ENCODE results near the gene ZNF729. TPM values are rescaled to one million over a fixed set of nuclear protein-coding genes. Genes with fewer than 3 reads are reported as not detected.
"Not testable (repeated sequence)": the region's sequence is repeated elsewhere in the genome, so short reads cannot be mapped to it uniquely, and the experiment has no call there.

The ZNF729 gene
- under 1 TPM in 1 of 8 experiments, not detected in 7; 0.09 TPM for total RNA-seq

DNA sequence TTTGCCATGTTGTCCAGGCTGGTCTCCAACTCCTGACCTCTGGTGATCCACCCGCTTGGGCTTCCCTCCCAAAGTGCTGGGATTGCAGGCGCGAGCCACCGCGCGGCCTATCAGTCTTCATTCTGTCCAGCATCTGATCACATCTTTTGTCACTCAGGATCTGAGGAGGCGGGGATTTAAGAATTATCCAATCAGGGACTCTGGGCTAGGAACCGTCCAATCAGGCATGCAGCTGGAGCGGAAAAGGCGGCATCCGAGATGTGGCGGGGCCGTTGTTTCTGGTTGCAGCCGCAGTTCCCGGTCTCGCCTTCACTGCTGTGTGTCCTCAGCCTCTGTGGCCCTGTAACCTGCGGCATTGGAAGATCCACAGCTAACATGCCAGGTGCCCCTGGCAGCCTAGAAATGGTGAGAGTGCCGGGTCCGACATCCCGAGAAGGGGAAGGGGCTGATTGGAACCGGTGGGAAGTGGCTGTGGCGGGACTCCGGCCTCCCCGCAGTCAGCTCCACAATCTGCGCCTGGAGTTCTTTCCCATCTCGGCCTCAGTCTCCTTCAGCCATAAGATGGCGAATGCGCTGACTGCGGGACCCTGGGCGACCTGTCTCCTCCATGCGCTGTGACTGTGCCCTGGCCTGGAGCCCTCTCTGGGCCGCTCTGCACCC is at the start of gene ZNF729:
TSS of gene ZNF729 (plus strand) at position 291 of the 660 bp plus-strand sequence. CDS start at position 376, 85 bp downstream.
- no peak for ATAC-seq (replicated peaks in 6 of 8)
- Histone ChIP-seq H3K27ac (no peak within 1 kb of the TSS), H3K4me3 (no peak within 1 kb of the TSS), H3K4me1 (replicated peaks in 1 of 2) (no peaks in the 10 kb centered on the region)
- 0 to 76% (median 14%) methylated on average over 1 to 8 of the region's 32 CpGs; no CpG with 5 or more reads in 4 of the 10 experiments for WGBS, 10 experiments
- in situ Hi-C loops (cut with MboI; ENCODE audit: low pct_unique_long_range_greater_than_20kb in 2 of 9, low sequenced_read_pairs in 9 of 9, unreplicated experiment in 9 of 9), result no loop called here

DNA sequence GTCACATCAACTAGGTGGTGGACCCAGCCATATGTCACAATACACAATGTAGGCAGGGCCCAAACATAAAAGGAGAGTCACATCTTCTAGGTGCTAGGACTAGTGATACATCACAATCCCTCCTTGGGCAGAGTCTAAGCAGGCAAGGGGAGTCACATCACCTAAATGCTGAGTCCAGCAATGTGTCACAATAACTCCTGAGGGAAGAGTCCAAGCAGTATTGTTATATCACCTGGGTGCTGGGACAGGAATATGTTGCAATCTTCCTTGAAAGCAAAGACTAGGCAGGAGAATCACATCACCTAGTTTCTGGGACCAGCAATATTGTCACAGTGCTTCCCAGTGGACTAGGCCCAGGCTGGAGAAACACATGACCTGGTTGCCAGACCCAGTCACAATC is 29.4 kb upstream of the ZNF729 start:
- H3K4me1 ChIP-seq (replicated peaks in 1 of 2), result no peaks in the 10 kb centered on the region
- no peak overlapping the region for H3K27ac ChIP-seq
- in situ Hi-C loops (cut with MboI; ENCODE audit: low pct_unique_long_range_greater_than_20kb in 2 of 9, low sequenced_read_pairs in 9 of 9, unreplicated experiment in 9 of 9), result no loop called here
- no peak overlapping the region for H3K4me3 ChIP-seq
- ATAC-seq (replicated peaks in 6 of 8), result no peak

DNA sequence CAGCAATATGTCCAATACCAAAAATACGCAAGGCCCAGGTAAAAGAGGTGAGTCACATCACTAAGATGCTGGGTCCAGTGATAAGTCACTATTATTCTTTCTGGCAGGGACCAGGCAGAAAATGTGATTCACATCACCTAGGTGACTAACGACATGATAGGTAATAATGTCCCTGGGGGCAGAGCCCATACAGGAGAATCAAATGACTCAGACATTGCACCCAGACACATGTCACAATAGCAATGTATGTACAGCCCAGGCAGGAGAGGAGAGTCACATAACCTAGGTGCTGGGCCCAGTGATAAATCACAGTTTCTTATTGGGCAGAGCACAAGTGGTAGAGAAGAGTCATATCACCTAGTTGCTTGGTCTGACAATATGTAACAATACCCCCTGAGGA is 28.9 kb upstream of the ZNF729 start:
- 0 to 48% (median 34%) methylated on average over 1 to 2 of the region's 2 CpGs; no CpG with 5 or more reads in 6 of the 10 experiments for WGBS, 10 experiments

DNA sequence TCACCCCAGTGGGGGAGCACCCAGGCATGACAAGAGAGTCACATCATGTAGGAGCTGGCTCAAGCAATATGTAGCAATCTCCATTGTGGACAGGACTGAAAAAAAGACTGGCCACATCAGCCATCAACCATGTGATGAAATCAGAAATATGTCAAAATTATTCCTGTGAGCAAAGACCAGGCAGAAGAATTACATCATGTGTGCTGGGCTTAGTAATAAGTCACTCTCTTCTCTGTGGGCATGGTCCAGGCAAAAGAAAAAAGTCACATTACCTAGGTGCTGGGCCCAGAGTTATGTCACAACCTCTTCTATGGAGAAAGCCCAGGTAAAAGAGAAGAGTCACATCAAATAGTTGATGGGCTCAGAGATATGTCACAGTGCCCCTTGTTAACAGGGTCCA is 28.3 kb upstream of the ZNF729 start:
- no peak for ATAC-seq (replicated peaks in 6 of 8)
- H3K4me3 ChIP-seq, result no peak overlapping the region
- in situ Hi-C loops (cut with MboI; ENCODE audit: low pct_unique_long_range_greater_than_20kb in 2 of 9, low sequenced_read_pairs in 9 of 9, unreplicated experiment in 9 of 9), result no loop called here
- no peak overlapping the region for H3K27ac ChIP-seq
- H3K4me1 ChIP-seq (replicated peaks in 1 of 2), result no peaks in the 10 kb centered on the region

More for the DNA sequence above, 28.9 kb upstream of the ZNF729 start:
- Histone ChIP-seq H3K27ac (no peak overlapping the region), H3K4me3 (no peak overlapping the region), H3K4me1 (replicated peaks in 1 of 2) (no peaks in the 10 kb centered on the region)
- in situ Hi-C loops (cut with MboI; ENCODE audit: low pct_unique_long_range_greater_than_20kb in 2 of 9, low sequenced_read_pairs in 9 of 9, unreplicated experiment in 9 of 9), result no loop called here
- ATAC-seq (replicated peaks in 6 of 8), result no peak

DNA sequence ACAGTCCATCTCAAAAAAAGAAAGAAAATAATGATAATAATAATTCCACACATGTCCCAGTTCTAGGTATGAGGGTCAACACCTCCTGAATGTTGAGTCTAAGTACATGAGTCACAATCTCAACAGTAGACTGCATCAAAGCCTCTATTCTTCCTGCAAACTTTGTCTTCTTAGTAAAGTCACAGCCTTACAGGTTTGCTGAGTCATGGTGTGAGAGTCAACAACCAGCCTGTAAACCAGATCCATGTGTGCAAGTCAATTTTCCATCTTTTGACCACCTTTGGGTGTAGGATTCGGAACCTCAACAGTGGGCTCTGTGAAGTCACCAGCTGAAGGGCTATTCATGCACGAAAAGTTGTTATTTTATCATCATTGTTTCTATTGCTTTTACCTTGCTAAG is 25.7 kb upstream of the ZNF729 start:
- no peak overlapping the region for H3K27ac ChIP-seq
- no peaks in the 10 kb centered on the region for H3K4me1 ChIP-seq (replicated peaks in 1 of 2)
- WGBS, 10 experiments, result 7 to 42% (median 28%) methylated on average over 2 of the region's 2 CpGs; no CpG with 5 or more reads in 3 of the 10 experiments
- in situ Hi-C loops (cut with MboI; ENCODE audit: low pct_unique_long_range_greater_than_20kb in 2 of 9, low sequenced_read_pairs in 9 of 9, unreplicated experiment in 9 of 9), result no loop called here
- H3K4me3 ChIP-seq, result no peak overlapping the region
- no peak for ATAC-seq (replicated peaks in 6 of 8)

DNA sequence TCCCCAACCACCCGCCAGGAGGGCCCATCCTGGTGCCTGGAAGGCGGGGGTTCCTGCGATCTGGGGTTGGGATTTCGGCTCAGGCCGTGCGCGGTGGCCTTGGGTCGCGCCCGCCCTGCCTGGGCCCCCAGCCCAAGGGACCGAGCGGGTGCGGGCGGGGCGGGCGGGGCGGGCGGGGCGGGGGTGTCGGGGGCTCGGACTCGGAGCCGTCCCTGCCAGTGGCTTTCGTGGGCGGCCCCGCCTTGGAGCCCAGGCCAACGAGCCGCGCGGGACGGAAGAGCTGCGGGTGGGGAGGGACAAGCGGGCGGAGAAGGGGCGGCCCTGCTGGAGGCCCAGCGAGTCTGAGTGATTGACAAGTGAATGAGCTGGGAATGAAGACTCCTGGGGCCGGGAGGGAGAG is 24.6 kb upstream of the ZNF729 start:
- in situ Hi-C loops (cut with MboI; ENCODE audit: low pct_unique_long_range_greater_than_20kb in 2 of 9, low sequenced_read_pairs in 9 of 9, unreplicated experiment in 9 of 9), result no loop called here
- H3K4me1 ChIP-seq (replicated peaks in 1 of 2), result no peaks in the 10 kb centered on the region
- no peak for ATAC-seq (replicated peaks in 6 of 8)
- WGBS, 10 experiments, result 0 to 100% (median 29%) methylated on average over 1 to 7 of the region's 37 CpGs; no CpG with 5 or more reads in 7 of the 10 experiments
- H3K4me3 ChIP-seq, result no peak overlapping the region
- no peak overlapping the region for H3K27ac ChIP-seq

DNA sequence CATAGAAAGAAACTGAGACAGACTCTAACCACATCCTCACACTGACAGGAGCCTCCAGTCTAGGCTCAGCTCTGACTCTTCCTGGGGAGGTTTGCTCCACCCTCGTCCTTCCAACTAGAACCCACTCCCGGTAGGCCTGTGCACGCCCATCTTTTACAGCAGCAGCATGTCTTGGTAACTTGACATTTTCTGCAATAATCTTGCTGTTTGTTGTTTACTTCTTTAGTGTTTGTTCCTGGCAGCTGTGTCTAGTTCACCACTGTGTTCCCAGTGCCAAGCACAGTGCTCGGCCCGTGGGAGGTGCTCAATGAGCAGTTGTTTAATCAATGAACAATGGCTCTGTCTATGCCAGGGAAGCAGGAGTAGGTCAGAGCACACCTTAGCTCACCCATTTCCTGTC is 23.1 kb upstream of the ZNF729 start:
- WGBS, 10 experiments, result 40 to 100% (median 55%) methylated on average over 1 to 5 of the region's 5 CpGs; no CpG with 5 or more reads in 5 of the 10 experiments
- ATAC-seq (replicated peaks in 6 of 8), result no peak
- in situ Hi-C loops (cut with MboI; ENCODE audit: low pct_unique_long_range_greater_than_20kb in 2 of 9, low sequenced_read_pairs in 9 of 9, unreplicated experiment in 9 of 9), result no loop called here
- no peak overlapping the region for H3K27ac ChIP-seq
- H3K4me1 ChIP-seq (replicated peaks in 1 of 2), result no peaks in the 10 kb centered on the region
- no peak overlapping the region for H3K4me3 ChIP-seq

DNA sequence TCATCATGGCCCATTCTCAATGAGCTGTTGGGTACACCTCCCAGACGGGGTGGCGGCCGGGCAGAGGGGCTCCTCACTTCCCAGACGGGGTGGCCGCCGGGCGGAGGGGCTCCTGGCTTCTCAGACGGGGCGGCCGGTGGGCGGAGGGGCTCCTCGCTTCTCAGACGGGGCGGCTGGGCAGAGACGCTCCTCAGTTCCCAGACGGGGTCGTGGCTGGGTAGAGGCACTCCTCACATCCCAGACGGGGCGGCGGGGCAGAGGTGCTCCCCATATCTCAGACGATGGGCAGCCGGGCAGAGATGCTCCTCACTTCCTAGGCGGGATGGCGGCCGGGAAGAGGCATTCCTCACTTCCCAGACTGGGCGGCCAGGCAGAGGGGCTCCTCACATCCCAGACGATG is 35.3 kb downstream of the ZNF729 start:
- in situ Hi-C loops (cut with MboI; ENCODE audit: low pct_unique_long_range_greater_than_20kb in 2 of 9, low sequenced_read_pairs in 9 of 9, unreplicated experiment in 9 of 9); ATAC-seq (replicated peaks in 6 of 8); H3K4me3 ChIP-seq; H3K27ac ChIP-seq; H3K4me1 ChIP-seq (replicated peaks in 1 of 2): not testable (repeated sequence)
- 40% methylated on average over 2 of the region's 27 CpGs; no CpG with 5 or more reads in 9 of the 10 experiments for WGBS, 10 experiments

DNA sequence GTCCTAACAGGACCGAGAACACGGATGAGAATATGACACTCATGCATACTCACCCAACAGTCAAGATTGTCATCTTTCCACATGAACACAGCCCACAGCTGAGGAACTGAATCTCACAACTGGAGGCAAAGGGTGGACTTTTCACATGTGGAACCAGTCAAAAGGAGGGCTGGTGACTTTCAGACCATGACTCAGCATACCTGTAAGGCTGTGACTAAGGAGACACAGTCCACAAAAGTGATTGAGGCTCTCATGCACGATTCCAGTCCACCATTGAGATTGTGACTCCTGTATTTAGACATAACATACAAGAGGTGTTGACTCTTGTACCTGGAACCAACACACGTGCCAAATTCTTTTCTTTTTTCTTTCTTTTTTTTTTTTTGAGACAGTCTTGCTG is 40.0 kb downstream of the ZNF729 start:
- Histone ChIP-seq H3K27ac (no peak overlapping the region), H3K4me3 (no peak overlapping the region), H3K4me1 (replicated peaks in 1 of 2) (no peaks in the 10 kb centered on the region)
- WGBS, 10 experiments, result 0 to 80% (median 27%) methylated on average over 1 to 3 of the region's 4 CpGs; no CpG with 5 or more reads in 2 of the 10 experiments
- in situ Hi-C loops (cut with MboI; ENCODE audit: low pct_unique_long_range_greater_than_20kb in 2 of 9, low sequenced_read_pairs in 9 of 9, unreplicated experiment in 9 of 9), result no loop called here
- ATAC-seq (replicated peaks in 6 of 8), result no peak

DNA sequence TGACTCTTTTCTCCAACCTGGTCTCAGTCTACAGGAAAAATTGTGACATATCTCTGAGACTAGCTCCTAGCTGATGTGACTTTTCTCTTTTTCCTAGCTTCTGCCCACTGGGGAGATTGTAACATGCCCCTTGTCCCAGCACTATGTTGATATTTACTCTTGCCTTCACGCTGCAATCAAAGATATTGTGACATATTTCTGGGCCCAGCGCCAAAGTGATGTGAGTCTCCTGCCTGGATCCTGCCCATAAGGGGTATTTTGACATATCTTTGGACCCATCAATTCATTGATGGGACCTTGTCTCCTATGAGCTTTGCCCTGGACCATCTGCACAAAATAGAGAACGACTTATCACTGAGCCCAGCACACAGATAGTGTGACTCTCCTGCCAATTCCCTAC is 41.1 kb downstream of the ZNF729 start:
- no peak overlapping the region for H3K27ac ChIP-seq
- 0 to 61% (median 9%) methylated on average over 1 to 3 of the region's 3 CpGs; no CpG with 5 or more reads in 4 of the 10 experiments for WGBS, 10 experiments
- no peak overlapping the region for H3K4me3 ChIP-seq
- in situ Hi-C loops (cut with MboI; ENCODE audit: low pct_unique_long_range_greater_than_20kb in 2 of 9, low sequenced_read_pairs in 9 of 9, unreplicated experiment in 9 of 9), result no loop called here
- ATAC-seq (replicated peaks in 6 of 8), result no peak
- H3K4me1 ChIP-seq (replicated peaks in 1 of 2), result no peaks in the 10 kb centered on the region

DNA sequence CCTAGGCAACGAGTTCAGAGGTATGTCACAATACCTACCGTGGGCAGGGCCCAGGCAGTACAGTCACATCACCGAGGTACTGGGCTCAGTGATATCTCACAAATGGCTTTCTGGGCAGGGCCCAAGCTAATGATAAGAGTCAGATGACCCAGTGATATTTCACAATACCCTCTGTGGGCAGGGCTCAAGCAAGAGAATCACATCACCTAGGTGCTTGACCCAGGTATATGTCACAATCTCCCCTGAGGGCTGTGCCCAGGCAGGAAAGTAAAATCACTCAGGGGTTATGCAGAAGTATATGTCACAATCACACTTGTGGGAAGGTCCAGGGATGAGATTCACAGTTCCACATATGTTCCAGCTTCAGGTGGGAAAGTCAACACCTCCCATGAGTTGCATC is 45.3 kb downstream of the ZNF729 start:
- 10 to 47% (median 20%) methylated on average over 1 to 3 of the region's 3 CpGs; no CpG with 5 or more reads in 5 of the 10 experiments for WGBS, 10 experiments
- H3K27ac ChIP-seq, result no peak overlapping the region
- no peak overlapping the region for H3K4me3 ChIP-seq
- in situ Hi-C loops (cut with MboI; ENCODE audit: low pct_unique_long_range_greater_than_20kb in 2 of 9, low sequenced_read_pairs in 9 of 9, unreplicated experiment in 9 of 9), result no loop called here
- ATAC-seq (replicated peaks in 6 of 8), result no peak
- H3K4me1 ChIP-seq (replicated peaks in 1 of 2), result no peaks in the 10 kb centered on the region

DNA sequence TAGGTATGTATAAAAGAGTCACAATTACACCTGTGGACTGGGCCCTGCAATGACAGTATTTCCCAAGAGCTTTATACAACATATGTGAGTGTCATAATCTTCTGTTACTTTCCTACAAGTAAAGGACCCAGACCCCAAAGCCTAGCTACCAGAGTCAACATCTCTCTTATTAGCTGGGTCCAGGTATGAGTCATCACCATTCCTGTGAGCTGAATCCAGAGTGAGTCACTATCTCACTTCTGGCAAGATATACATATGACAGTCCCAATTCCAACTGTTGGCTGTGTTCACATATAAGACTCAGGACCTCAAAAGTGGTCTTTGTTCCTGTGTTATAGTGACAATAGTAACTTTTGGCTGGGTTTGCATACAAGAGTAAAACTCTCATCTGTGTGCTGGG is 46.7 kb downstream of the ZNF729 start:
- Histone ChIP-seq H3K4me1 (replicated peaks in 1 of 2) (no peaks in the 10 kb centered on the region), H3K4me3 (no peak overlapping the region), H3K27ac (no peak overlapping the region)
- in situ Hi-C loops (cut with MboI; ENCODE audit: low pct_unique_long_range_greater_than_20kb in 2 of 9, low sequenced_read_pairs in 9 of 9, unreplicated experiment in 9 of 9), result no loop called here
- no peak for ATAC-seq (replicated peaks in 6 of 8)

DNA sequence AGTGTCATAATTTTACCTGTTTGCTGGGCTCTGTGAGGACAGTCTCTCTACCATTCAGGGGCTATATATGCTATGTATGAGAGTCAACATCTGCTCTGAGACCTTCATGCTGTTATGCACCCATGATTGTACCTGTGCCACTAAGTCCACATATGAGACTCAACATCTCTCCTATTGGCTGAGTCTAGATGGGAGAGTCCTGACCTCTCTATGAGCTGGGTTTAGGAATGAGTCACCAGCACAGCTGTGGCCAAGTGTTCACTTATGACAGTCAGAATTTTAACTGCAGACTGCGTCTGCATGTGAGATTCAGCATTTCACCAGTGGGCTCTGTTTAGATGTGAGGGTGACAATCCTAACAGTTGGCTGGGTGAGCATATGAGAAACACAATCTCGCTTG is 49.5 kb downstream of the ZNF729 start:
- no peak overlapping the region for H3K27ac ChIP-seq
- WGBS, 10 experiments, result 13 to 60% (median 29%) methylated on average over 1 to 2 of the region's 2 CpGs; no CpG with 5 or more reads in 5 of the 10 experiments
- in situ Hi-C loops (cut with MboI; ENCODE audit: low pct_unique_long_range_greater_than_20kb in 2 of 9, low sequenced_read_pairs in 9 of 9, unreplicated experiment in 9 of 9), result no loop called here

DNA sequence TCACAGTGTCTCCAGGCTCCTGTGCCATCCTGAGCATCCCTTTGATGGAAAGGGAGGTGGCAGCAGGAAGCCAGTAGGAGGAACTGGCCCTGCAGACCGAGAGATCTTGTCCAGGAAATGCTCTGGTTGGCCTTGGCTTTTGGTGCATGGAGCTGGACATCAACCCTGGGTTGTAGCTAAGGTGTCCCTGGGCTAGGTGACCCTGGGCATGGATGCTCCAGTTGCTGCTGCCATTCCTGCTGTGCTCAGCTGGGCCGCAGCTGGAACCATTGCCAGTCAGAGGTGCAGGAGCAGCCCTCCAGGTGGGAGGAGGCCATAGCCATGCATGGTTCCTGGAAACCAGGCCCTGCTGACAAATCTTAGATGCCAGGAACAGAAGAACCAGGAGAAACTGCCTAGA is 68.4 kb downstream of the ZNF729 start:
- no peak overlapping the region for H3K4me3 ChIP-seq
- no peak overlapping the region for H3K27ac ChIP-seq
- in situ Hi-C loops (cut with MboI; ENCODE audit: low pct_unique_long_range_greater_than_20kb in 2 of 9, low sequenced_read_pairs in 9 of 9, unreplicated experiment in 9 of 9), result no loop called here
- H3K4me1 ChIP-seq (replicated peaks in 1 of 2), result no peaks in the 10 kb centered on the region
- 20% methylated on average over 1 of the region's 2 CpGs; no CpG with 5 or more reads in 8 of the 10 experiments for WGBS, 10 experiments
- ATAC-seq (replicated peaks in 6 of 8), result no peak

More for the DNA sequence above, 49.5 kb downstream of the ZNF729 start:
- H3K4me1 ChIP-seq (replicated peaks in 1 of 2), result no peaks in the 10 kb centered on the region
- H3K4me3 ChIP-seq, result no peak overlapping the region
- ATAC-seq (replicated peaks in 6 of 8), result no peak

Data from motor neuron (in vitro differentiated cells).